ENCODE data around the gene CFAP90.

The CFAP90 gene

GRCh38 chr5:7805379-7805778 lies 45.6 kb downstream of the CFAP90 start:
- DNase-seq (ENCODE audit: low read depth in 1 of 2, low spot score in 1 of 2) = peak in 1 of 2 experiments; percentile 24
- in situ Hi-C loops (cut with HindIII; ENCODE audit: low pct_unique_long_range_greater_than_20kb, low sequenced_read_pairs) = no loop called here
- no peak for TF ChIP-seq JUND (IDR thresholded peaks at IDR 0.05; ENCODE audit: low read depth)

- TF ChIP-seq JUND (IDR thresholded peaks at IDR 0.05; ENCODE audit: low read depth) = no peak
- in situ Hi-C loops (cut with HindIII; ENCODE audit: low pct_unique_long_range_greater_than_20kb, low sequenced_read_pairs) = no loop called here
- DNase-seq (ENCODE audit: low read depth in 1 of 2, low spot score in 1 of 2) = no peak
Measured at GRCh38 chr5:7803937-7804336, 47.0 kb downstream of the CFAP90 start.

GRCh38 chr5:7802855-7803254 lies 48.1 kb downstream of the CFAP90 start:
- in situ Hi-C loops (cut with HindIII; ENCODE audit: low pct_unique_long_range_greater_than_20kb, low sequenced_read_pairs) = no loop called here
- no peak for DNase-seq (ENCODE audit: low read depth in 1 of 2, low spot score in 1 of 2)
- TF ChIP-seq JUND (IDR thresholded peaks at IDR 0.05; ENCODE audit: low read depth) = no peak

GRCh38 chr5:7801891-7802614 lies 48.9 kb downstream of the CFAP90 start:
- no peak for TF ChIP-seq JUND (IDR thresholded peaks at IDR 0.05; ENCODE audit: low read depth)
- DNase-seq (ENCODE audit: low read depth in 1 of 2, low spot score in 1 of 2) = no peak
- in situ Hi-C loops (cut with HindIII; ENCODE audit: low pct_unique_long_range_greater_than_20kb, low sequenced_read_pairs) = no loop called here

- in situ Hi-C loops (cut with HindIII; ENCODE audit: low pct_unique_long_range_greater_than_20kb, low sequenced_read_pairs) = no loop called here
- no peak for TF ChIP-seq JUND (IDR thresholded peaks at IDR 0.05; ENCODE audit: low read depth)
Measured at GRCh38 chr5:7795306-7795705, 55.6 kb downstream of the CFAP90 start.

GRCh38 chr5:7794823-7795222 lies 56.1 kb downstream of the CFAP90 start:
- TF ChIP-seq JUND (IDR thresholded peaks at IDR 0.05; ENCODE audit: low read depth) = no peak
- in situ Hi-C loops (cut with HindIII; ENCODE audit: low pct_unique_long_range_greater_than_20kb, low sequenced_read_pairs) = no loop called here

More at GRCh38 chr5:7795306-7795705, 55.6 kb downstream of the CFAP90 start:
- DNase-seq (ENCODE audit: low read depth in 1 of 2, low spot score in 1 of 2) = no peak

GRCh38 chr5:7794311-7794710 lies 56.6 kb downstream of the CFAP90 start:
- in situ Hi-C loops (cut with HindIII; ENCODE audit: low pct_unique_long_range_greater_than_20kb, low sequenced_read_pairs) = no loop called here
- no peak for DNase-seq (ENCODE audit: low read depth in 1 of 2, low spot score in 1 of 2)
- TF ChIP-seq JUND (IDR thresholded peaks at IDR 0.05; ENCODE audit: low read depth) = no peak

More at GRCh38 chr5:7794823-7795222, 56.1 kb downstream of the CFAP90 start:
- DNase-seq (ENCODE audit: low read depth in 1 of 2, low spot score in 1 of 2) = no peak

- TF ChIP-seq JUND (IDR thresholded peaks at IDR 0.05; ENCODE audit: low read depth) = no peak
- in situ Hi-C loops (cut with HindIII; ENCODE audit: low pct_unique_long_range_greater_than_20kb, low sequenced_read_pairs) = no loop called here
Measured at GRCh38 chr5:7793895-7794294, 57.0 kb downstream of the CFAP90 start.

GRCh38 chr5:7789567-7789966 lies 61.4 kb downstream of the CFAP90 start:
- no peak for TF ChIP-seq JUND (IDR thresholded peaks at IDR 0.05; ENCODE audit: low read depth)
- no peak for DNase-seq (ENCODE audit: low read depth in 1 of 2, low spot score in 1 of 2)
- in situ Hi-C loops (cut with HindIII; ENCODE audit: low pct_unique_long_range_greater_than_20kb, low sequenced_read_pairs) = no loop called here

More at GRCh38 chr5:7793895-7794294, 57.0 kb downstream of the CFAP90 start:
- no peak for DNase-seq (ENCODE audit: low read depth in 1 of 2, low spot score in 1 of 2)

GRCh38 chr5:7787770-7788169 lies 63.2 kb downstream of the CFAP90 start:
- no peak for TF ChIP-seq JUND (IDR thresholded peaks at IDR 0.05; ENCODE audit: low read depth)
- in situ Hi-C loops (cut with HindIII; ENCODE audit: low pct_unique_long_range_greater_than_20kb, low sequenced_read_pairs) = no loop called here
- no peak for DNase-seq (ENCODE audit: low read depth in 1 of 2, low spot score in 1 of 2)

GRCh38 chr5:7784683-7785380 lies 66.1 kb downstream of the CFAP90 start:
- no peak for DNase-seq (ENCODE audit: low read depth in 1 of 2, low spot score in 1 of 2)
- in situ Hi-C loops (cut with HindIII; ENCODE audit: low pct_unique_long_range_greater_than_20kb, low sequenced_read_pairs) = no loop called here

GRCh38 chr5:7781899-7782298 lies 69.0 kb downstream of the CFAP90 start:
- in situ Hi-C loops (cut with HindIII; ENCODE audit: low pct_unique_long_range_greater_than_20kb, low sequenced_read_pairs) = no loop called here
- no peak for TF ChIP-seq JUND (IDR thresholded peaks at IDR 0.05; ENCODE audit: low read depth)
- DNase-seq (ENCODE audit: low read depth in 1 of 2, low spot score in 1 of 2) = no peak

More at GRCh38 chr5:7784683-7785380, 66.1 kb downstream of the CFAP90 start:
- no peak for TF ChIP-seq JUND (IDR thresholded peaks at IDR 0.05; ENCODE audit: low read depth)
